MM.1S (cell line): ENCODE measurements around the gene ALKBH5.

Experiments used
- DNase-seq: peaks from one replicate; pipeline ENCODE4 v3.0.0-alpha.2; 2015
- H2AFZ ChIP-seq: fragments of 300-600 bp; sonication (generic); 2 replicates; pipeline ENCODE4 v1.6.0; 2016; ENCODE audit warnings: antibody characterized with exemption, low read length
- H3F3A ChIP-seq: fragments of 300-600 bp; sonication (generic); 2 replicates; pipeline ENCODE4 v1.6.1; 2016; ENCODE audit warnings: mild to moderate bottlenecking, antibody characterized with exemption, low read length, moderate library complexity, mixed read lengths; ENCODE audit not compliant: insufficient read depth
- H3K27ac ChIP-seq: fragments of 300-600 bp; sonication (generic); 2 replicates; pipeline ENCODE4 v1.5.1; 2016; ENCODE audit warnings: mild to moderate bottlenecking, low read length
- H3K27me3 ChIP-seq: fragments of 300-600 bp; sonication (generic); replicated peaks from 2 replicates; pipeline ENCODE4 v1.6.0; 2016; ENCODE audit warnings: low read length; ENCODE audit not compliant: insufficient read depth
- H3K36me3 ChIP-seq: fragments of 300-600 bp; sonication (generic); replicated peaks from 2 replicates; pipeline ENCODE4 v1.6.1; 2016; ENCODE audit warnings: mild to moderate bottlenecking, low read length, mixed read lengths; ENCODE audit not compliant: insufficient read depth
- H3K4me1 ChIP-seq: fragments of 300-600 bp; sonication (generic); 2 replicates; pipeline ENCODE4 v1.6.1; 2016; ENCODE audit warnings: low read length, mixed read lengths
- H3K4me2 ChIP-seq: fragments of 300-600 bp; sonication (generic); 2 replicates; pipeline ENCODE4 v1.6.0; 2016; ENCODE audit warnings: low read depth, low read length
- H3K4me3 ChIP-seq: fragments of 300-600 bp; sonication (generic); 2 replicates; pipeline ENCODE4 v1.5.1; 2016; ENCODE audit warnings: low read length, mixed read lengths
- H3K79me2 ChIP-seq: fragments of 300-600 bp; sonication (generic); 2 replicates; pipeline ENCODE4 v1.6.1; 2016; ENCODE audit warnings: mixed run types, low read length, mixed read lengths
- H3K9ac ChIP-seq: fragments of 300-600 bp; sonication (generic); 2 replicates; pipeline ENCODE4 v1.6.1; 2016; ENCODE audit warnings: low read length, mixed read lengths
- H3K9me2 ChIP-seq: fragments of 300-600 bp; sonication (generic); replicated peaks from 2 replicates; pipeline ENCODE4 v1.6.1; 2016; ENCODE audit warnings: mild to moderate bottlenecking, low read length, mixed read lengths; ENCODE audit not compliant: insufficient read depth
- H3K9me3 ChIP-seq: fragments of 300-600 bp; sonication (generic); replicated peaks from 2 replicates; pipeline ENCODE4 v1.6.1; 2016; ENCODE audit warnings: mild to moderate bottlenecking, low read length, mixed read lengths; ENCODE audit not compliant: insufficient read depth
- H4K20me1 ChIP-seq: fragments of 300-600 bp; sonication (generic); 2 replicates; pipeline ENCODE4 v1.6.1; 2016; ENCODE audit warnings: mild to moderate bottlenecking, low read length, moderate library complexity, mixed read lengths; ENCODE audit not compliant: insufficient read depth
- CTCF ChIP-seq: fragments of 300-600 bp; sonication (generic); IDR thresholded peaks from 2 replicates; pipeline ENCODE4 v1.5.1; 2016; ENCODE audit warnings: antibody characterized with exemption, low read length, mixed read lengths
- EZH2 ChIP-seq: fragments of 300-600 bp; sonication (generic); optimal IDR thresholded peaks from 2 replicates; pipeline ENCODE3; 2017; ENCODE audit warnings: low read depth, mild to moderate bottlenecking, antibody characterized with exemption, low read length, mixed read lengths
- EZH2phosphoT487 ChIP-seq: fragments of 300-600 bp; sonication (generic); IDR thresholded peaks from 2 replicates; pipeline ENCODE4 v1.6.1; 2018; ENCODE audit warnings: antibody characterized with exemption, low read length

ALKBH5 gene

GRCh38 chr17:18145811-18146210 is 37.8 kb upstream of the ALKBH5 start:
- Histone ChIP-seq H4K20me1 (no peaks in the 10 kb centered on the region), H3K9ac (no peak overlapping the region), H3F3A (no peaks in the 10 kb centered on the region), H3K27me3 (no peaks in the 10 kb centered on the region), H2AFZ (no peak overlapping the region), H3K4me3 (no peak overlapping the region), H3K9me3 (no peaks in the 10 kb centered on the region), H3K36me3 (no peaks in the 10 kb centered on the region), H3K27ac (no peak overlapping the region), H3K4me2 (no peak overlapping the region), H3K4me1 (no peaks in the 10 kb centered on the region), H3K9me2 (no peaks in the 10 kb centered on the region), H3K79me2 (no peaks in the 10 kb centered on the region)
- TF ChIP-seq CTCF (no peak), EZH2phosphoT487 (no peak), EZH2 (no peak)
- DNase-seq, result no peak

- no peak overlapping the region for H3K4me3 ChIP-seq
- H3K27ac ChIP-seq, result no peak overlapping the region
- H3K9ac ChIP-seq, result no peak overlapping the region
- no peaks in the 10 kb centered on the region for H3K4me1 ChIP-seq
- H3K36me3 ChIP-seq, result no peaks in the 10 kb centered on the region
- H3K4me2 ChIP-seq, result no peak overlapping the region
- H3K9me2 ChIP-seq, result no peaks in the 10 kb centered on the region
- H3F3A ChIP-seq, result no peaks in the 10 kb centered on the region
- no peaks in the 10 kb centered on the region for H3K27me3 ChIP-seq
- no peaks in the 10 kb centered on the region for H4K20me1 ChIP-seq
- H3K9me3 ChIP-seq, result no peaks in the 10 kb centered on the region
- no peaks in the 10 kb centered on the region for H3K79me2 ChIP-seq
- TF ChIP-seq EZH2phosphoT487, result no peak
- no peak for TF ChIP-seq EZH2
- TF ChIP-seq CTCF, result no peak
- H2AFZ ChIP-seq, result no peak overlapping the region
- no peak for DNase-seq
Observed at GRCh38 chr17:18146259-18146658, 37.4 kb upstream of the ALKBH5 start.

- Histone ChIP-seq H3K4me1 (no peaks in the 10 kb centered on the region), H3K79me2 (no peaks in the 10 kb centered on the region), H3K9me2 (no peaks in the 10 kb centered on the region), H2AFZ (no peak overlapping the region), H4K20me1 (no peaks in the 10 kb centered on the region), H3K36me3 (no peaks in the 10 kb centered on the region), H3K27me3 (no peaks in the 10 kb centered on the region), H3K4me2 (no peak overlapping the region), H3K27ac (no peak overlapping the region), H3K9me3 (no peaks in the 10 kb centered on the region), H3F3A (no peaks in the 10 kb centered on the region), H3K4me3 (no peak overlapping the region), H3K9ac (no peak overlapping the region)
- no peak for DNase-seq
- no peak for TF ChIP-seq CTCF
- no peak for TF ChIP-seq EZH2phosphoT487
- TF ChIP-seq EZH2, result no peak
Observed at GRCh38 chr17:18146980-18147379, 36.6 kb upstream of the ALKBH5 start.
